HG02884 (cell line): ENCODE data around the gene TAB2.

Source experiments
- ATAC-seq: cut with Tn5 transposase; IDR thresholded peaks from one replicate; pipeline ENCODE4 v1.9.1; 2021; ENCODE audit warnings: mild to moderate bottlenecking, moderate library complexity; ENCODE audit not compliant: unreplicated experiment

The TAB2 gene

GRCh38 chr6:149409617-149410016, 92.1 kb downstream of the TAB2 start:
- no peak for ATAC-seq

DNA sequence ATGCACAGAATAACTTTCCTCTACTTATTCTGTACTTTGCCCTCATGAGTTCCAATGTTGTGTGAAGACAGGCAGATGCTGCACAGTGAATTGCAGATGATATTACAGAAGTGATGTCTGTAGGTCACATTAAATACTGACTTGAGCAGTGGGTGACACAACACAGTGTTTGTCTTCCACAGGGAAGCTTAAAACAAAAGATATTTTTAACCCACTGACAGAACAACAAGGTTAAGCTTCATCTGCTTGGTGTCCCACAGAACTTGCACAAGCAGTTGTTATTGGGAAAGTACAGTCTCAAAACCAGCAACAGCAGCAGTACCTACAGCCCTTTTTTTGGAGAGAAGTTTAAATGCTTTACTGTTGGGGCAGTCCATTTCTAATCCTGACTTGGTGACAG, 93.0 kb downstream of the TAB2 start:
- ATAC-seq, result no peak

DNA sequence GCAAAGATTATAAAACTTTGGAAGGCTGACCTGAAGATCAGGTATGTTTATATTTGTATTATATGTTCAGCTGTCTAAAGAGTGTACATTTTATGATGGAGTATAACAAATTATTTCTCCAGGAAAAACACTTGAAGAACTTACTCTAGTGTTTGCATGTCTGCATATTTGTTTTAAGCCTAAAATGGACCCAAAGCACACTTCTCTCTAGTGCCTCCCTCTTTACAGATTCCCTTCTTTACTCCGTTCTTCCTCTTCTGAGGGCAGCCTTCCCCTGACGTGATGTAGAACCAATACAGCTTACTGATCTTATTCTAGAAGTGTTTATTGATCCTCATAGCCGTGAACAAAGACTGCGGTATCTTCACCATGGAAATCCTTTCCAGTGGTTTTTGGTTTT, 96.5 kb downstream of the TAB2 start:
- no peak for ATAC-seq

DNA sequence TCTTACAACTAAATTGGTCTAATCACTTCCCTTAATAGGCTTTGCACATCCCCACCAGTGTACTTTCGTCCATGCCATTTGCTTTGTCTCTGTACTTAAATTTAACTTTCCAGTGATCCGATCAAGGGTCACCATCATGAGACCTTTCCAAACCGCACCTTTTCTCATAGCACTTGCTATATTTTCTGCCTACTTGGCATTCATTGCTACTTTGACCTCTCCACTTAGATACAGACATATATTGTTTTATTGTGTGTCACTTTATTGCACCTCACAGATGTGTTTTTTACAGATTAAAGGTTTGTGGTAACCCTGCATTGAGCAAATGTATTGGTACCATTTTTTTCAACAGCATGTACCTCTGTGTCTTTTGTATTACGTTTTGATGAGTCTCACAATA, 97.3 kb downstream of the TAB2 start:
- ATAC-seq, result no peak

- ATAC-seq, result no peak
Observed at GRCh38 chr6:149419696-149420404, 102.3 kb downstream of the TAB2 start.

GRCh38 chr6:149421132-149421531, 103.6 kb downstream of the TAB2 start:
- ATAC-seq, result no peak

DNA sequence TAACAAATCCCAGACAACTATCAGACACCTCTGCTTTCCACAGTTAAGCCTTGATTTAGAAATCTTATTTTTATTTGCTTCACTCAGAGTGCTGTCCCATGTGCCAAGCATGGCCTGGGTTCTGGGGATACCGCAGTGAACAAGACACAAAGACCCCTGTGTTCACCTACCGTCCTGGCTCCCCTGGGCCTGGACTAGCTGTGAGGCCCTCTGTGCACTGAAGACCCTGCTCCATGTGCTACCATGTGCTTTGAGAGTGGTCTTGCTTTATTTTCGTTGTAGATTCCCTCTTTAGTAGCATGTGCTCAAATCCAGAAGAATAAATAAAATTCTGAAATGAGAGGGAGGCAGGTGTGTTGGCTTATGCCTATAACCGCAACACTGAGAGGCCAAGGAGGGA, 105.1 kb downstream of the TAB2 start:
- ATAC-seq, result no peak

- ATAC-seq, result no peak
Observed at GRCh38 chr6:149423964-149424440, 106.5 kb downstream of the TAB2 start.

DNA sequence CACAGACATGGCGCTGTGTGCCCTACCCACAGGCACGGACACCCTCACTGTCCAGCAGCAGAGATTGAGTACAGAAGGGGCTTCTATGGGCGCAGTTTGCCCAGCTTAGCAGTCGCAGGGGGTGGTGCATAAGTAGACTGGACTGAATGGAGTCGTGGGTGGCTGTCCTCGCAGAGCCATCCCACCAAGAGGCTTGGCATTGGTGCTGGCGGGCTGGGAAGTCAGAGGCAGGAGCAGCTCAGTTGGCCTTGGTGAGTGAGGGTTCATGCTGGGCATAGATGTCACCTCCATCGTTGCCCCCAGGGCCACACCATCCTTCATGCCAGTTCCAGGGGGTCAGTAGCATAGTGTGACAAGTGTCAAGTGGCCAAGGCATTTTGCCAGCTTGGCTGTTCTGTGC, 107.7 kb downstream of the TAB2 start:
- ATAC-seq, result no peak

DNA sequence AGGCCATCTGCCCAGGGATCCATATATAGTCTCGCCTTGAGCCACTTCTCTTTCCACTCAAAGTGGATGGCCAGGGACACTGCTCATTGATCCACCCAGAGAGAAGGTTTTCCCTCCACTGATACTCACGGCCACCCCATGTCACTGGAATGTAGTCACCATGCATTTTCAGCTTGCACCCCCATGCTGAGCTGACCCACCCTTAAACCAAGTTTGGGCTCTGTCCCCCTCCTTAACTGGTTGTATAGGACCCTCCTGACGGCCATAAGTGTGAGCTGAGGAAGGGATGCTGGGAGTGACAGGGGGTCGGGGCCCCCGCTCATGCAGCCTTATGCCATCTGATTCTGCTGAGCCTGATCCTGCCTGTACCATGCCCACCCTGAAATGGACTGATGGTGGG, 108.2 kb downstream of the TAB2 start:
- no peak for ATAC-seq

GRCh38 chr6:149428606-149429005, 111.1 kb downstream of the TAB2 start:
- no peak for ATAC-seq

- no peak for ATAC-seq
Observed at GRCh38 chr6:149429427-149430360, 112.2 kb downstream of the TAB2 start.

- peak; percentile 88 for ATAC-seq
Observed at GRCh38 chr6:149431905-149432775, 114.6 kb downstream of the TAB2 start.

DNA sequence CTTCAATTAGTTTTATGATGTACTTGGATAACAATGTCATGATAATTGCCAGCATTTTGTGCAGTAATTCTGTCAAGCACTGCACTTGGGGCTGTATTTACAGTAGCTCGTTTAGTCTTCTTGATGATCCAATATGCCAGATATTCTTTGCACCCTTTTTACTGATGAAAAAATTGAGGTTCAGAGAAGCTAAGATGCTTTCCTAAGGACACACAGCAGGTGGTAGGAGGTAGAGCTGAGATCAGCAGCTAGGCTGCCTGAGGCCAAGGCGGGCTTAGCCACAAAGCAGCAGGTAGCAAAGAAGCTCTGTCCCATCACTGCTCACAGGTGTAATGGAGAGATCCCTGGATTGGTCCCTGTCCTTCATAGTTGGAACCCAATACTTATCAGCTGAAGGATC, 115.9 kb downstream of the TAB2 start:
- ATAC-seq, result no peak

- ATAC-seq, result no peak
Observed at GRCh38 chr6:149433881-149434280, 116.4 kb downstream of the TAB2 start.

DNA sequence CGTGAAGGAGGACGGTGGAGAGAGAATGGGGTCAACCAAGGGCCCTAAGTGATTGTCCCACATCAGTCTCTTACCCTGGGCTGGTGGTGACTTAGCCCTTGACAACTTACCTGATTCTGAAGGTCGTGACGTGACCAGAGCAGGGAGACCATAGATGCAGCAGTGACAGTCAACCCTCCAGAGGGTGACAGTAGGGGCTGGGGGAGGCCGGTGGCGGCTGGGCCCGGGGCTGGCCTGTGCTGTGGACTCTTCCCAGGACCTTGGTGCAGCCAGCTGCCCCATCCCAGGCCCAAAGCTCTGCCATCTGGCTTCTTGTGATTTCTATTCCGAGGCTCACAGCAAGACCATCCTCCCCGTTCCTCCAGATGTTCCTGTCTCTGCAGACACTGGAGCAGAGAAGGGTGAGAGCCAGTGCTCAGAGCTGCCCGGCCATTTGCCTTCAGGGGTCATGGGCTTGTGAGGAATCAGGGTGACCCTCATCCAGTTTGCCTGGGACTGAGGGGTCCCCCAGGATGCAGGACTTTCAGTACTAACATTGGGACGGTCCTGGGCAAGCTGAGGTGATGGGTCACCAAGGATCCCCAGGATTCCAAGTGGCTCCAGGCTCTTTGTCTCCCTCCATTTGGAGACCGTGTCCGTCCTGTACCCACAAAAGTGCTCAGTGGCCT, 118.5 kb downstream of the TAB2 start:
- no peak for ATAC-seq

DNA sequence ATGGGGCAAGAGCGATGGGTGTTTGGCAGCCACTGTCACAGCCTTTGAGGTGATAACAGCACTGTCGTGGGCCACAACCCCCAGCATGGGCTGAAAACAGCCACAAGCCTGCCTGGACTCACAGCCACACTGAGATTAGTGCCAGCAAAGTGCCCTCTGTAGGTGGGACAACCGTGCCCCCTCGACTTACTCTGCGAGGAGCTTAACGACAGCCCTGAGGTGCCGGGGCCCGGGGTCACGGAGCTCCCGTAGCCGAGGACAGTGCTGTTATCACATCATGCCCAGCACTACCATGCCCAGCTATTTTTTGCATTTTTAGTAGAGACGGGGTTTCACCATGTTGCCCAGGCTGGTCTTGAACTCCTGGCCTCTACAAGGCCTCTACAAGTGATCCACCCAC, 119.1 kb downstream of the TAB2 start:
- no peak for ATAC-seq

DNA sequence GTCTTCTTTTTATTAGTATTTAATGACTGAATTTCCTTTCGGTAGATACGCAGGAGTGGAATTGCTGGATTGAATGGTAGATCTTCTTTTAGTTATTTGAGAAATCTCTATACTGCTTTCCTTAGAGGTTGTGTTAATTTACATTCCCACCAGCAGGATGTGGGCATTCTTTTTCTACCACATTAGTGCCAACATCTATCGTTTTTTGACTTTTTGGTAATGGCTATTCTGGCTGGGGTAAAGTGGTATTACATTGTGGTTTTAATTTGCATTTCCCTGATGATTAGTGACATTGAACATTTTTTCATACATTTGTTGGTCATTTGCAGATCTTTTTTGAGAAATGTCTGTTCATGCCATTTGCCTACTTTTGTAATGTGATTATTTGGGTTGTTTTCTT, 119.7 kb downstream of the TAB2 start:
- ATAC-seq, result no peak

- peak; percentile 79 for ATAC-seq
Observed at GRCh38 chr6:149438855-149439254, 121.3 kb downstream of the TAB2 start.

- ATAC-seq, result no peak
Observed at GRCh38 chr6:149439626-149440025, 122.1 kb downstream of the TAB2 start.
